A549 (cell line): ENCODE measurements around the gene GBF1. TPM values are rescaled to one million over a fixed set of nuclear protein-coding genes. Genes with fewer than 3 reads are reported as not detected.

Experiments
- ATAC-seq, 2 experiments: fragments of 200-7000 bp in 1 of 2; fragments of >200 bp in 1 of 2; cut with Nextera tagmentation in 1 of 2; cut with Tn5 transposase in 1 of 2; 3 replicates each; pipeline versions ENCODE4 v1.8.0 to v1.9.1; 2018 to 2020; ENCODE audit warnings: mild to moderate bottlenecking in 1 of 2, moderate library complexity in 1 of 2
- CTCF ChIA-PET: fragments of 300-600 bp; sonication (Branson Sonifier 250); formaldehyde crosslinking; extraction: SDS; loops from one replicate; lab custom pipeline; 2021; ENCODE audit warnings: antibody characterized with exemption, inconsistent platforms; lab: Yijun Ruan, JAX
- POLR2A ChIA-PET: fragments of 350-600 bp; formaldehyde crosslinking; extraction: SDS; loops from one replicate; lab custom pipeline; 2021; ENCODE audit warnings: antibody characterized with exemption, inconsistent platforms; lab: Yijun Ruan, JAX
- DNase-seq, 2 experiments: peaks; one replicate each; pipeline versions ENCODE4 v3.0.0 to v3.0.0-alpha.2; 2011 to 2016; ENCODE audit warnings: low read depth in 1 of 2, low spot score in 1 of 2
- FAIRE-seq: peaks from 2 replicates; lab custom pipeline; 2011; peaks lifted over from hg19 to GRCh38; lab: Jason Lieb, UNC
- H3K27ac ChIP-seq, 2 experiments: fragments of >200 bp; sonication (Bioruptor Twin); formaldehyde crosslinking; 3 replicates each; pipeline ENCODE4 v1.5.1; 2016 to 2017
- H3K4me1 ChIP-seq: fragments of >200 bp; sonication (Bioruptor Twin); formaldehyde crosslinking; 3 replicates; pipeline ENCODE4 v1.6.1; 2016
- H3K4me2 ChIP-seq: fragments of >200 bp; sonication (Bioruptor Twin); formaldehyde crosslinking; 3 replicates; pipeline ENCODE4 v1.6.1; 2016
- H3K4me3 ChIP-seq: fragments of >200 bp; sonication (Bioruptor Twin); formaldehyde crosslinking; 3 replicates; pipeline ENCODE4 v1.5.1; 2016
- H3K9me3 ChIP-seq: fragments of >200 bp; sonication (Bioruptor Twin); formaldehyde crosslinking; 3 replicates; pipeline ENCODE4 v1.6.1; 2016
- BCL3 ChIP-seq: fragments of >200 bp; sonication (Bioruptor Twin); formaldehyde crosslinking; IDR thresholded peaks from 3 replicates; pipeline ENCODE4 v1.6.1; 2016
- CEBPB ChIP-seq, 2 experiments: fragments of >200 bp in 1 of 2; sonication (Bioruptor Twin) in 1 of 2; formaldehyde crosslinking in 1 of 2; IDR thresholded peaks; 2 replicates each; pipeline ENCODE4 v1.6.1; 2012 to 2016
- CHD2 ChIP-seq: fragments of 150-350 bp; IDR thresholded peaks from 2 replicates; pipeline ENCODE4 v1.6.1; 2014; ENCODE audit warnings: low read length; ENCODE audit not compliant: partially characterized antibody
- E2F6 ChIP-seq: IDR thresholded peaks from 2 replicates; pipeline ENCODE4 v1.6.1; 2012; ENCODE audit warnings: low read depth, borderline replicate concordance
- ESRRA ChIP-seq: fragments of 150-350 bp; IDR thresholded peaks from 2 replicates; pipeline ENCODE4 v1.6.1; 2014; ENCODE audit warnings: mild to moderate bottlenecking, low read length, borderline replicate concordance
- FOXS1 ChIP-seq: fragments of 250-450 bp; sonication (Bioruptor Pico); IDR thresholded peaks from 2 replicates; pipeline ENCODE4 v1.5.0; 2020; ENCODE audit warnings: mild to moderate bottlenecking, moderate library complexity
- HDAC2 ChIP-seq: fragments of 200-600 bp; sonication (generic); IDR thresholded peaks from 2 replicates; pipeline ENCODE4 v1.6.1; 2016
- HEYL ChIP-seq: fragments of 250-450 bp; sonication (Bioruptor Pico); IDR thresholded peaks from 2 replicates; pipeline ENCODE4 v1.8.0; 2021; ENCODE audit warnings: mild to moderate bottlenecking, moderate library complexity
- HMGXB4 ChIP-seq: fragments of 250-450 bp; sonication (Bioruptor Pico); IDR thresholded peaks from 2 replicates; pipeline ENCODE4 v1.5.0; 2021; ENCODE audit warnings: mild to moderate bottlenecking, moderate library complexity, borderline replicate concordance
- MAFK ChIP-seq: fragments of 450-650 bp; IDR thresholded peaks from 2 replicates; pipeline ENCODE4 v1.6.1; 2014; ENCODE audit not compliant: partially characterized antibody
- MYC ChIP-seq: IDR thresholded peaks from 2 replicates; pipeline ENCODE4 v1.6.1; 2012; ENCODE audit warnings: mild to moderate bottlenecking, inconsistent platforms, low read length, improper control_type of control experiment, borderline replicate concordance
- POLR2A ChIP-seq: IDR thresholded peaks from 2 replicates; pipeline ENCODE4 v1.6.1; 2012; ENCODE audit warnings: mild to moderate bottlenecking, low read length
- RAD21 ChIP-seq, 2 experiments: fragments of >200 bp in 1 of 2; sonication (Bioruptor Twin) in 1 of 2; formaldehyde crosslinking in 1 of 2; IDR thresholded peaks in 1 of 2; conservative IDR thresholded peaks in 1 of 2; 2 replicates in 1 of 2; 3 replicates in 1 of 2; pipeline ENCODE4 v1.6.1; 2012 to 2018; ENCODE audit warnings: inconsistent platforms in 1 of 2
- RARB ChIP-seq: fragments of 250-450 bp; sonication (Bioruptor Pico); IDR thresholded peaks from 2 replicates; pipeline ENCODE4 v1.8.0; 2021; ENCODE audit warnings: mild to moderate bottlenecking, moderate library complexity
- RNF2 ChIP-seq: fragments of 200-600 bp; sonication (generic); IDR thresholded peaks from 2 replicates; pipeline ENCODE4 v1.6.1; 2016; ENCODE audit warnings: low read depth, mild to moderate bottlenecking, antibody characterized with exemption, moderate library complexity, borderline replicate concordance
- SMC3 ChIP-seq: fragments of >200 bp; sonication (Bioruptor Twin); formaldehyde crosslinking; IDR thresholded peaks from 3 replicates; pipeline ENCODE4 v1.6.1; 2018; ENCODE audit warnings: inconsistent platforms
- USF2 ChIP-seq: fragments of 450-650 bp; IDR thresholded peaks from 2 replicates; pipeline ENCODE4 v1.6.1; 2014; ENCODE audit warnings: antibody characterized with exemption
- ZFP36 ChIP-seq: fragments of 450-650 bp; IDR thresholded peaks from 2 replicates; pipeline ENCODE4 v1.6.1; 2014; ENCODE audit warnings: borderline replicate concordance; ENCODE audit not compliant: partially characterized antibody
- ZNF302 ChIP-seq: fragments of 250-450 bp; sonication (Bioruptor Pico); IDR thresholded peaks from 2 replicates; pipeline ENCODE4 v1.9.0; 2021; ENCODE audit warnings: inconsistent platforms, mild to moderate bottlenecking, moderate library complexity
- WGBS: methylation state at CpG from one replicate; pipeline ENCODE4 v1.1.6; 2017; ENCODE audit errors: missing lambda C conversion rate; 5-methylcytosine and 5-hydroxymethylcytosine counted together
- polyA plus RNA-seq, 4 experiments: library from polyadenylated mRNA; depleted of rRNA in 3 of 4; stranded (reverse); fragments of >200 nt; fragmentation: RNase III in 1 of 4; extraction: RNeasy Plus Mini Kit Qiagen cat#74134 plus additional on column Dnase treatment in 1 of 4; gene quantifications; 2 replicates in 3 of 4; 3 replicates in 1 of 4; pipeline ENCODE4 v1.2.3, GENCODE V29; 2011 to 2017

Gene GBF1
- polyA plus RNA-seq, 2 of the 4 experiments (the other 2 are of a cell fraction): 20.4 to 21.3 TPM

- no peak for TF ChIP-seq USF2
- no peak for TF ChIP-seq ZFP36
- TF ChIP-seq RNF2: no peak
- TF ChIP-seq ZNF302: no peak
These were observed 174.2 kb downstream of the GBF1 start (continued) for GRCh38 chr10:102419269-102420180.

- POLR2A ChIA-PET: interaction anchor here (1.0 to 2.0 kb wide), 7 partner anchors 12 to 268 kb away, joined by 3 to 15 read pairs (median 4); partner anchors contain the start of genes CUEDC2, NFKB2 and NOLC1
- peak overlapping the region; percentile 97 for H3K4me2 ChIP-seq
- H3K9me3 ChIP-seq: no peaks in the 10 kb centered on the region
- FAIRE-seq (no peak), ATAC-seq (peak in 1 of 2 experiments; percentile 2; a peak in 3 of 6 replicates), DNase-seq (no peak)
- peak overlapping the region; percentile 86 to 90 for H3K27ac ChIP-seq
- peaks cover 25% of the 10 kb centered on the region for H3K4me1 ChIP-seq
- TF ChIP-seq HEYL (no peak), ZFP36 (no peak), BCL3 (no peak), ESRRA (no peak), FOXS1 (no peak), SMC3 (no peak), RAD21 (conservative IDR thresholded peaks at IDR 0.05 in 1 of 2, IDR thresholded peaks at IDR 0.05 in 1 of 2) (no peak), HMGXB4 (CRISPR knock-in tag) (no peak), POLR2A (no peak), HDAC2 (no peak), MAFK (no peak), MYC (no peak), E2F6 (no peak), RNF2 (no peak), RARB (no peak), CEBPB (IDR thresholded peaks at IDR 0.05) (no peak), CHD2 (no peak)
- CTCF ChIA-PET: interaction anchor here (0.7 to 17.4 kb wide), 9 partner anchors 9 to 251 kb away, joined by 3 to 337 read pairs (median 4); partner anchors contain the start of genes CUEDC2 and NFKB2
- peak overlapping the region; percentile 57 for H3K4me3 ChIP-seq
- WGBS: 2% methylated on average over 17 of the region's 21 CpGs
These were observed 174.9 kb downstream of the GBF1 start for GRCh38 chr10:102420181-102420713.
